HepG2 (cell line): Measurements from ENCODE around the gene FOLR2. TPM values are rescaled to one million over a fixed set of nuclear protein-coding genes. Genes with fewer than 3 reads are reported as not detected.

Experiments
- BCL6 ChIP-seq: IDR thresholded peaks from 2 replicates; pipeline ENCODE4 v1.6.1; 2016; ENCODE audit warnings: missing genetic modification reagents, missing compliant biosample characterization
- GATAD2A ChIP-seq: IDR thresholded peaks from 2 replicates; pipeline ENCODE4 v1.6.1; 2016
- IKZF1 ChIP-seq: fragments of 450-650 bp; IDR thresholded peaks from 2 replicates; pipeline ENCODE4 v1.7.1; 2016
- POLR2AphosphoS5 ChIP-seq: IDR thresholded peaks from 2 replicates; pipeline ENCODE4 v1.6.1; 2012; ENCODE audit warnings: low read depth, low read length
- SETDB1 ChIP-seq: sonication (generic); formaldehyde crosslinking; IDR thresholded peaks from 2 replicates; pipeline ENCODE4 v1.5.1; 2020; ENCODE audit warnings: missing genetic modification reagents, mild to moderate bottlenecking, borderline replicate concordance
- SMARCE1 ChIP-seq: fragments of 450-650 bp; IDR thresholded peaks from 2 replicates; pipeline ENCODE4 v1.6.1; 2017; ENCODE audit warnings: borderline replicate concordance
- ZBTB20 ChIP-seq: sonication (generic); formaldehyde crosslinking; IDR thresholded peaks from 2 replicates; pipeline ENCODE4 v1.8.1; 2023; ENCODE audit warnings: missing genetic modification reagents, low read depth, mild to moderate bottlenecking, borderline replicate concordance
- ZNF225 ChIP-seq: sonication (generic); formaldehyde crosslinking; IDR thresholded peaks from 2 replicates; pipeline ENCODE4 v1.4.0; 2020; ENCODE audit warnings: mild to moderate bottlenecking, missing genetic modification reagents
- ZNF614 ChIP-seq: IDR thresholded peaks from 2 replicates; pipeline ENCODE4 v1.6.1; 2018; ENCODE audit warnings: missing biosample characterization, missing genetic modification reagents, inconsistent platforms, borderline replicate concordance
- polyA plus RNA-seq, 8 experiments: library from polyadenylated mRNA; depleted of rRNA in 3 of 8; stranded (reverse) in 7 of 8; unstranded in 1 of 8; fragments of >200 nt; fragmentation: Illumina TruSeq in 4 of 8; extraction: Trizol in 4 of 8; gene quantifications; 2 replicates each; pipeline versions ENCODE4 v1.2.1 to v1.2.3, GENCODE V29; 2011 to 2016; ENCODE audit warnings: low read depth in 4 of 8, missing spikeins in 1 of 8, mixed read lengths in 1 of 8; ENCODE audit not compliant: insufficient read depth in 1 of 8
- total RNA-seq, 5 experiments: library from RNA; depleted of rRNA; stranded (reverse); fragments of >200 nt; fragmentation: Illumina TruSeq; extraction: Trizol; gene quantifications; 2 replicates each; pipeline ENCODE4 v1.2.3, GENCODE V29; 2016; ENCODE audit warnings: low read depth in 1 of 5
- TF ChIP-seq, protein P1 (sequence below): sonication (generic); formaldehyde crosslinking; IDR thresholded peaks from 2 replicates; pipeline ENCODE4 v1.4.0; 2020; ENCODE audit warnings: missing genetic modification reagents
- TF ChIP-seq, protein P2 (sequence below): sonication (generic); formaldehyde crosslinking; IDR thresholded peaks from 2 replicates; pipeline ENCODE4 v1.5.0; 2020; ENCODE audit warnings: mild to moderate bottlenecking, missing genetic modification reagents, borderline replicate concordance
- TF ChIP-seq, protein P3 (sequence below): sonication (generic); formaldehyde crosslinking; IDR thresholded peaks from 2 replicates; pipeline ENCODE4 v1.8.0; 2022; ENCODE audit warnings: mild to moderate bottlenecking, missing genetic modification reagents; ENCODE audit not compliant: insufficient replicate concordance
- TF ChIP-seq, protein P4 (sequence below): sonication (generic); formaldehyde crosslinking; IDR thresholded peaks from 2 replicates; pipeline ENCODE4 v1.5.0; 2020; ENCODE audit warnings: mild to moderate bottlenecking, low read depth, missing genetic modification reagents, borderline replicate concordance
- TF ChIP-seq, protein P5 (sequence below): sonication (generic); formaldehyde crosslinking; IDR thresholded peaks from 2 replicates; pipeline ENCODE4 v1.9.0; 2022; ENCODE audit warnings: missing genetic modification reagents, mild to moderate bottlenecking, borderline replicate concordance

Gene FOLR2
- total and polyA plus RNA-seq, 2 of the 13 experiments (the other 11 are each of a cell fraction or from before 2014, with no cell fraction given) = 0.09 TPM; not detected in 1

DNA sequence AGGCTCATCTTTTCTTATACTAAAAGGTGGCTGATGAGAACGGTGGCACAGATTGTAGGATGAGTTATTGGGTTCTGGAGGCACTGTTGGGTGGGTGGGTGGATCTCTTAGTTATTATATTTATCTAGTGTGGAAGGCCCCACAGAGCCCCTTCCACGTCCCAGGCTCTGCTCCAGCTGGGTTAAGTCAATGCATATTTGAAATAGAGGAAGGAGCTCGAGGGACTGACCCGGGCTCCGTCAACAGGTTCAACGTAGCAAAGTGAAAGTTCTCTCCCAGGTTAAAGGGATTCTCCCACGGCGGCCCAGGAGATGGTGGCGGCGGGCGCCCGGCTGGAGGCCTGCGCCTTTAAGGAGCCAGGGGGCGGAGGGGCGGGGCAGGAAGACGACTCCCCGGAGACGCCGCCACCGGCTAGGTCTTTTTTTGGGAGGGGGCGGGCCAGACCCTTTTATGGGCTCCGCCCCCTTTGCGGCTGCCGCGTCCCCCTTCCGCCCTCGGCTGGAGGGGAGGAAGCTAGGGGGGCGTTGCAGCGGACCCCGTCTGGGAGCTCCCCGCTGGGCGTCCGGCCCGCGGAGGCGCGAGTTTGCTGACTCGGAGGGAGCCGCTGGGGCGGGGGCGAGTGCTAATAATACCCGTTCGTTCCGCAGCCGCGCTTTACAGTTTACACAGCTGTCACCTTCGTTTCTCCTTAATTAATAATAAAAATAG is 6.5 kb downstream of the FOLR2 start (continued):
- TF ChIP-seq ZNF225 (no peak), IKZF1 (no peak), SMARCE1 (no peak), ZBTB20 (CRISPR knock-in tag) (no peak), ZNF614 (CRISPR knock-in tag) (peak; percentile 19; the same call in 1 of the 2 replicates), BCL6 (no peak), SETDB1 (CRISPR knock-in tag) (no peak), POLR2AphosphoS5 (0 out of 2 replicates have a peak, but pooled peaks have one; percentile 15), GATAD2A (CRISPR knock-in tag) (0 out of 2 replicates have a peak, but pooled peaks have one; percentile 13)
- TF ChIP-seq, protein P1, sequence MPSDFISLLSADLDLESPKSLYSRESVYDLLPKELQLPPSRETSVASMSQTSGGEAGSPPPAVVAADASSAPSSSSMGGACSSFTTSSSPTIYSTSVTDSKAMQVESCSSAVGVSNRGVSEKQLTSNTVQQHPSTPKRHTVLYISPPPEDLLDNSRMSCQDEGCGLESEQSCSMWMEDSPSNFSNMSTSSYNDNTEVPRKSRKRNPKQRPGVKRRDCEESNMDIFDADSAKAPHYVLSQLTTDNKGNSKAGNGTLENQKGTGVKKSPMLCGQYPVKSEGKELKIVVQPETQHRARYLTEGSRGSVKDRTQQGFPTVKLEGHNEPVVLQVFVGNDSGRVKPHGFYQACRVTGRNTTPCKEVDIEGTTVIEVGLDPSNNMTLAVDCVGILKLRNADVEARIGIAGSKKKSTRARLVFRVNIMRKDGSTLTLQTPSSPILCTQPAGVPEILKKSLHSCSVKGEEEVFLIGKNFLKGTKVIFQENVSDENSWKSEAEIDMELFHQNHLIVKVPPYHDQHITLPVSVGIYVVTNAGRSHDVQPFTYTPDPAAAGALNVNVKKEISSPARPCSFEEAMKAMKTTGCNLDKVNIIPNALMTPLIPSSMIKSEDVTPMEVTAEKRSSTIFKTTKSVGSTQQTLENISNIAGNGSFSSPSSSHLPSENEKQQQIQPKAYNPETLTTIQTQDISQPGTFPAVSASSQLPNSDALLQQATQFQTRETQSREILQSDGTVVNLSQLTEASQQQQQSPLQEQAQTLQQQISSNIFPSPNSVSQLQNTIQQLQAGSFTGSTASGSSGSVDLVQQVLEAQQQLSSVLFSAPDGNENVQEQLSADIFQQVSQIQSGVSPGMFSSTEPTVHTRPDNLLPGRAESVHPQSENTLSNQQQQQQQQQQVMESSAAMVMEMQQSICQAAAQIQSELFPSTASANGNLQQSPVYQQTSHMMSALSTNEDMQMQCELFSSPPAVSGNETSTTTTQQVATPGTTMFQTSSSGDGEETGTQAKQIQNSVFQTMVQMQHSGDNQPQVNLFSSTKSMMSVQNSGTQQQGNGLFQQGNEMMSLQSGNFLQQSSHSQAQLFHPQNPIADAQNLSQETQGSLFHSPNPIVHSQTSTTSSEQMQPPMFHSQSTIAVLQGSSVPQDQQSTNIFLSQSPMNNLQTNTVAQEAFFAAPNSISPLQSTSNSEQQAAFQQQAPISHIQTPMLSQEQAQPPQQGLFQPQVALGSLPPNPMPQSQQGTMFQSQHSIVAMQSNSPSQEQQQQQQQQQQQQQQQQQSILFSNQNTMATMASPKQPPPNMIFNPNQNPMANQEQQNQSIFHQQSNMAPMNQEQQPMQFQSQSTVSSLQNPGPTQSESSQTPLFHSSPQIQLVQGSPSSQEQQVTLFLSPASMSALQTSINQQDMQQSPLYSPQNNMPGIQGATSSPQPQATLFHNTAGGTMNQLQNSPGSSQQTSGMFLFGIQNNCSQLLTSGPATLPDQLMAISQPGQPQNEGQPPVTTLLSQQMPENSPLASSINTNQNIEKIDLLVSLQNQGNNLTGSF (CRISPR knock-in tag) = no peak
- TF ChIP-seq, protein P2, sequence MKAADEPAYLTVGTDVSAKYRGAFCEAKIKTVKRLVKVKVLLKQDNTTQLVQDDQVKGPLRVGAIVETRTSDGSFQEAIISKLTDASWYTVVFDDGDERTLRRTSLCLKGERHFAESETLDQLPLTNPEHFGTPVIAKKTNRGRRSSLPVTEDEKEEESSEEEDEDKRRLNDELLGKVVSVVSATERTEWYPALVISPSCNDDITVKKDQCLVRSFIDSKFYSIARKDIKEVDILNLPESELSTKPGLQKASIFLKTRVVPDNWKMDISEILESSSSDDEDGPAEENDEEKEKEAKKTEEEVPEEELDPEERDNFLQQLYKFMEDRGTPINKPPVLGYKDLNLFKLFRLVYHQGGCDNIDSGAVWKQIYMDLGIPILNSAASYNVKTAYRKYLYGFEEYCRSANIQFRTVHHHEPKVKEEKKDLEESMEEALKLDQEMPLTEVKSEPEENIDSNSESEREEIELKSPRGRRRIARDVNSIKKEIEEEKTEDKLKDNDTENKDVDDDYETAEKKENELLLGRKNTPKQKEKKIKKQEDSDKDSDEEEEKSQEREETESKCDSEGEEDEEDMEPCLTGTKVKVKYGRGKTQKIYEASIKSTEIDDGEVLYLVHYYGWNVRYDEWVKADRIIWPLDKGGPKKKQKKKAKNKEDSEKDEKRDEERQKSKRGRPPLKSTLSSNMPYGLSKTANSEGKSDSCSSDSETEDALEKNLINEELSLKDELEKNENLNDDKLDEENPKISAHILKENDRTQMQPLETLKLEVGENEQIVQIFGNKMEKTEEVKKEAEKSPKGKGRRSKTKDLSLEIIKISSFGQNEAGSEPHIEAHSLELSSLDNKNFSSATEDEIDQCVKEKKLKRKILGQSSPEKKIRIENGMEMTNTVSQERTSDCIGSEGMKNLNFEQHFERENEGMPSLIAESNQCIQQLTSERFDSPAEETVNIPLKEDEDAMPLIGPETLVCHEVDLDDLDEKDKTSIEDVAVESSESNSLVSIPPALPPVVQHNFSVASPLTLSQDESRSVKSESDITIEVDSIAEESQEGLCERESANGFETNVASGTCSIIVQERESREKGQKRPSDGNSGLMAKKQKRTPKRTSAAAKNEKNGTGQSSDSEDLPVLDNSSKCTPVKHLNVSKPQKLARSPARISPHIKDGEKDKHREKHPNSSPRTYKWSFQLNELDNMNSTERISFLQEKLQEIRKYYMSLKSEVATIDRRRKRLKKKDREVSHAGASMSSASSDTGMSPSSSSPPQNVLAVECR (CRISPR knock-in tag) = peak; percentile 50; the same call in 1 of the 2 replicates
- TF ChIP-seq, protein P3, sequence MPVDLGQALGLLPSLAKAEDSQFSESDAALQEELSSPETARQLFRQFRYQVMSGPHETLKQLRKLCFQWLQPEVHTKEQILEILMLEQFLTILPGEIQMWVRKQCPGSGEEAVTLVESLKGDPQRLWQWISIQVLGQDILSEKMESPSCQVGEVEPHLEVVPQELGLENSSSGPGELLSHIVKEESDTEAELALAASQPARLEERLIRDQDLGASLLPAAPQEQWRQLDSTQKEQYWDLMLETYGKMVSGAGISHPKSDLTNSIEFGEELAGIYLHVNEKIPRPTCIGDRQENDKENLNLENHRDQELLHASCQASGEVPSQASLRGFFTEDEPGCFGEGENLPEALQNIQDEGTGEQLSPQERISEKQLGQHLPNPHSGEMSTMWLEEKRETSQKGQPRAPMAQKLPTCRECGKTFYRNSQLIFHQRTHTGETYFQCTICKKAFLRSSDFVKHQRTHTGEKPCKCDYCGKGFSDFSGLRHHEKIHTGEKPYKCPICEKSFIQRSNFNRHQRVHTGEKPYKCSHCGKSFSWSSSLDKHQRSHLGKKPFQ (CRISPR knock-in tag) = peak; percentile 51
- TF ChIP-seq, protein P4, sequence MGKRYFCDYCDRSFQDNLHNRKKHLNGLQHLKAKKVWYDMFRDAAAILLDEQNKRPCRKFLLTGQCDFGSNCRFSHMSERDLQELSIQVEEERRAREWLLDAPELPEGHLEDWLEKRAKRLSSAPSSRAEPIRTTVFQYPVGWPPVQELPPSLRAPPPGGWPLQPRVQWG (CRISPR knock-in tag) = no peak
- TF ChIP-seq, protein P5, sequence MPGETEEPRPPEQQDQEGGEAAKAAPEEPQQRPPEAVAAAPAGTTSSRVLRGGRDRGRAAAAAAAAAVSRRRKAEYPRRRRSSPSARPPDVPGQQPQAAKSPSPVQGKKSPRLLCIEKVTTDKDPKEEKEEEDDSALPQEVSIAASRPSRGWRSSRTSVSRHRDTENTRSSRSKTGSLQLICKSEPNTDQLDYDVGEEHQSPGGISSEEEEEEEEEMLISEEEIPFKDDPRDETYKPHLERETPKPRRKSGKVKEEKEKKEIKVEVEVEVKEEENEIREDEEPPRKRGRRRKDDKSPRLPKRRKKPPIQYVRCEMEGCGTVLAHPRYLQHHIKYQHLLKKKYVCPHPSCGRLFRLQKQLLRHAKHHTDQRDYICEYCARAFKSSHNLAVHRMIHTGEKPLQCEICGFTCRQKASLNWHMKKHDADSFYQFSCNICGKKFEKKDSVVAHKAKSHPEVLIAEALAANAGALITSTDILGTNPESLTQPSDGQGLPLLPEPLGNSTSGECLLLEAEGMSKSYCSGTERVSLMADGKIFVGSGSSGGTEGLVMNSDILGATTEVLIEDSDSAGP (CRISPR knock-in tag) = peak; percentile 100
